GM23338 (cell line): ENCODE data around the gene CSNK1A1. TPM values are rescaled to one million over a fixed set of nuclear protein-coding genes. Genes with fewer than 3 reads are reported as not detected.

ENCODE experiments used
- ATAC-seq: fragments of 200-7000 bp; cut with Tn5 transposase; 3 replicates; pipeline ENCODE4 v1.9.1; 2020
- DNase-seq: peaks from one replicate; pipeline ENCODE4 v3.0.0-alpha.2; 2015; ENCODE audit warnings: low spot score
- H2AFZ ChIP-seq: fragments of 200-600 bp; sonication (generic); 2 replicates; pipeline ENCODE4 v1.8.0; 2016; ENCODE audit warnings: antibody characterized with exemption, mild to moderate bottlenecking, moderate library complexity
- H3F3A ChIP-seq: fragments of 200-600 bp; sonication (generic); replicated peaks from 2 replicates; pipeline ENCODE4 v1.8.0; 2017; ENCODE audit warnings: antibody characterized with exemption, mixed run types, low read depth
- H3K27ac ChIP-seq: fragments of 200-600 bp; sonication (generic); 2 replicates; pipeline ENCODE4 v1.6.1; 2016; ENCODE audit warnings: low read depth
- H3K27me3 ChIP-seq: fragments of 200-600 bp; sonication (generic); 2 replicates; pipeline ENCODE4 v1.8.0; 2016; ENCODE audit warnings: mild to moderate bottlenecking, mixed run types, moderate library complexity; ENCODE audit not compliant: insufficient read depth
- H3K36me3 ChIP-seq: fragments of 200-600 bp; sonication (generic); 2 replicates; pipeline ENCODE4 v1.8.0; 2016; ENCODE audit warnings: mild to moderate bottlenecking; ENCODE audit not compliant: insufficient read depth
- H3K4me1 ChIP-seq: fragments of 200-600 bp; sonication (generic); 2 replicates; pipeline ENCODE4 v1.8.0; 2016; ENCODE audit warnings: mild to moderate bottlenecking, moderate library complexity; ENCODE audit not compliant: insufficient read depth
- H3K4me2 ChIP-seq: fragments of 200-600 bp; sonication (generic); 2 replicates; pipeline ENCODE4 v1.7.1; 2017; ENCODE audit warnings: mixed run types
- H3K4me3 ChIP-seq: fragments of 200-600 bp; sonication (generic); 2 replicates; pipeline ENCODE4 v1.6.1; 2016; ENCODE audit warnings: mixed run types
- H3K79me2 ChIP-seq: fragments of 200-600 bp; sonication (generic); replicated peaks from 2 replicates; pipeline ENCODE4 v1.8.0; 2017; ENCODE audit warnings: mild to moderate bottlenecking; ENCODE audit not compliant: insufficient read depth
- H3K9me2 ChIP-seq: fragments of 200-600 bp; sonication (generic); 2 replicates; pipeline ENCODE4 v1.8.0; 2017; ENCODE audit not compliant: insufficient read depth
- H4K20me1 ChIP-seq: fragments of 200-600 bp; sonication (generic); replicated peaks from 2 replicates; pipeline ENCODE4 v1.8.0; 2017; ENCODE audit warnings: mild to moderate bottlenecking; ENCODE audit not compliant: insufficient read depth
- H3K27ac Mint-ChIP-seq: 2 replicates; pipeline ENCODE4 v1.8.0; 2020; ENCODE audit warnings: inconsistent platforms, mild to moderate bottlenecking, moderate library complexity, mixed read lengths
- H3K27me3 Mint-ChIP-seq: 3 replicates; pipeline ENCODE4 v1.8.0; 2022; ENCODE audit warnings: low read depth, mild to moderate bottlenecking, moderate library complexity, mixed read lengths, inconsistent platforms; ENCODE audit not compliant: insufficient read depth, poor library complexity
- H3K36me3 Mint-ChIP-seq: 3 replicates; pipeline ENCODE4 v1.8.0; 2021; ENCODE audit warnings: low read depth, mild to moderate bottlenecking, inconsistent platforms, moderate library complexity, mixed read lengths
- H3K4me1 Mint-ChIP-seq: 3 replicates; pipeline ENCODE4 v1.8.0; 2020; ENCODE audit warnings: mild to moderate bottlenecking, inconsistent platforms, mixed read lengths
- H3K4me3 Mint-ChIP-seq: 3 replicates; pipeline ENCODE4 v1.8.0; 2021; ENCODE audit warnings: moderate library complexity, mild to moderate bottlenecking, inconsistent platforms, mixed read lengths
- H3K9me3 Mint-ChIP-seq: 3 replicates; pipeline ENCODE4 v1.8.0; 2020; ENCODE audit warnings: moderate library complexity, mild to moderate bottlenecking, inconsistent platforms, mixed read lengths
- CREB1 ChIP-seq: fragments of 250-450 bp; sonication (Bioruptor Pico); IDR thresholded peaks from 2 replicates; pipeline ENCODE4 v1.5.0; 2020; ENCODE audit warnings: low read depth, mild to moderate bottlenecking, moderate library complexity
- EZH2 ChIP-seq: fragments of 200-600 bp; sonication (generic); IDR thresholded peaks from one replicate; pipeline ENCODE4 v1.8.0; 2017; ENCODE audit warnings: antibody characterized with exemption, mild to moderate bottlenecking, low read depth; ENCODE audit not compliant: unreplicated experiment
- JUNB ChIP-seq: IDR thresholded peaks from one replicate; pipeline ENCODE4 v1.6.1; 2016; ENCODE audit warnings: antibody characterized with exemption; ENCODE audit not compliant: unreplicated experiment
- NANOG ChIP-seq: IDR thresholded peaks from 2 replicates; pipeline ENCODE4 v1.6.1; 2016; ENCODE audit warnings: antibody characterized with exemption, borderline replicate concordance
- REST ChIP-seq: IDR thresholded peaks from one replicate; pipeline ENCODE4 v1.6.1; 2018; ENCODE audit warnings: antibody characterized with exemption; ENCODE audit not compliant: unreplicated experiment
- STAT1 ChIP-seq: IDR thresholded peaks from one replicate; pipeline ENCODE4 v1.6.1; 2016; ENCODE audit warnings: antibody characterized with exemption; ENCODE audit not compliant: unreplicated experiment
- polyA plus RNA-seq: library from polyadenylated mRNA; unstranded; fragments of >200 nt; fragmentation: Nextera tagmentation; extraction: Ambion mirVana; gene quantifications from 2 replicates; pipeline ENCODE4 v1.2.1, GENCODE V29; 2016
- total RNA-seq: library from RNA; depleted of rRNA; stranded (reverse); fragments of >200 nt; shearing (Covaris generic); gene quantifications from 2 replicates; pipeline ENCODE4 v1.2.3, GENCODE V29; 2014
- TF ChIP-seq, protein P1 (sequence below): IDR thresholded peaks from 2 replicates; pipeline ENCODE4 v1.6.1; 2016; ENCODE audit warnings: antibody characterized with exemption
- TF ChIP-seq, protein P2 (sequence below), 2 experiments: fragments of 200-600 bp in 1 of 2; sonication (generic) in 1 of 2; conservative IDR thresholded peaks; 2 replicates each; pipeline versions ENCODE4 v1.5.1 to v1.6.1; 2016 to 2017; ENCODE audit warnings: antibody characterized with exemption in 2 of 2, low read depth in 2 of 2, mild to moderate bottlenecking in 2 of 2, moderate library complexity in 1 of 2

CSNK1A1 gene
- total and polyA plus RNA-seq, 2 experiments from 2014 or later = 110 to 233 TPM

DNA sequence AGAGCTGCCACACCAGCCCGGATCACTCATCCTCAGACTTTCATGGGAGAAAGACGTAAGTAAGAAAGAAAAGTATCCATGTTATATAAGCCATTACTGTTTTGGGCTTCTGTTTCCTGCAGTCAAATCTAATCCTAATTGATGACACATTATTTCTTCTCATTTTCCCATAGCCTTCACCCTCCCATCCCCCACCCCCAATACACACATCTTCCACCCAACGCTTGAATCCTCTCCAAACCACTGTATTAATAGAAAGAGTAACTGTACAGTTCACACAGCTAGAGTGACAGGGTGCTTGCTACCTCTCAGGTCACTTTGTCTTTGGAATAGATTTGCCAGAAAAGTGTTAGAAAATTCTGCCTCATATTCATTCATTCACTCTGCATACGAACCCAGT, 102.8 kb downstream of the CSNK1A1 start:
- DNase-seq = no peak
- Mint-ChIP-seq H3K4me3 (no peak overlapping the region), H3K4me1 (peaks cover 29% of the 10 kb centered on the region), H3K9me3 (peaks cover 9% of the 10 kb centered on the region; the same call in 2 of the 3 replicates), H3K36me3 (no peaks in the 10 kb centered on the region), H3K27me3 (peaks cover 17% of the 10 kb centered on the region), H3K27ac (no peak overlapping the region)
- Histone ChIP-seq H3K4me2 (no peak overlapping the region), H3K27ac (no peak overlapping the region), H3K79me2 (no peaks in the 10 kb centered on the region), H2AFZ (peak overlapping the region; percentile 88; the same call in 1 of the 2 replicates), H3K4me3 (no peak overlapping the region), H3K27me3 (no peaks in the 10 kb centered on the region), H3K36me3 (no peaks in the 10 kb centered on the region), H4K20me1 (no peaks in the 10 kb centered on the region), H3K9me2 (no peaks in the 10 kb centered on the region), H3K4me1 (peaks cover 13% of the 10 kb centered on the region), H3F3A (0 out of 2 replicates have a peak, but pooled peaks cover 4% of the 10 kb centered on the region)
- no peak for ATAC-seq
- TF ChIP-seq JUNB = no peak
- TF ChIP-seq CREB1 (CRISPR knock-in tag) = no peak
- TF ChIP-seq, protein P1, sequence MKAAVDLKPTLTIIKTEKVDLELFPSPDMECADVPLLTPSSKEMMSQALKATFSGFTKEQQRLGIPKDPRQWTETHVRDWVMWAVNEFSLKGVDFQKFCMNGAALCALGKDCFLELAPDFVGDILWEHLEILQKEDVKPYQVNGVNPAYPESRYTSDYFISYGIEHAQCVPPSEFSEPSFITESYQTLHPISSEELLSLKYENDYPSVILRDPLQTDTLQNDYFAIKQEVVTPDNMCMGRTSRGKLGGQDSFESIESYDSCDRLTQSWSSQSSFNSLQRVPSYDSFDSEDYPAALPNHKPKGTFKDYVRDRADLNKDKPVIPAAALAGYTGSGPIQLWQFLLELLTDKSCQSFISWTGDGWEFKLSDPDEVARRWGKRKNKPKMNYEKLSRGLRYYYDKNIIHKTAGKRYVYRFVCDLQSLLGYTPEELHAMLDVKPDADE = no peak
- no peak for TF ChIP-seq NANOG
- TF ChIP-seq, protein P2, sequence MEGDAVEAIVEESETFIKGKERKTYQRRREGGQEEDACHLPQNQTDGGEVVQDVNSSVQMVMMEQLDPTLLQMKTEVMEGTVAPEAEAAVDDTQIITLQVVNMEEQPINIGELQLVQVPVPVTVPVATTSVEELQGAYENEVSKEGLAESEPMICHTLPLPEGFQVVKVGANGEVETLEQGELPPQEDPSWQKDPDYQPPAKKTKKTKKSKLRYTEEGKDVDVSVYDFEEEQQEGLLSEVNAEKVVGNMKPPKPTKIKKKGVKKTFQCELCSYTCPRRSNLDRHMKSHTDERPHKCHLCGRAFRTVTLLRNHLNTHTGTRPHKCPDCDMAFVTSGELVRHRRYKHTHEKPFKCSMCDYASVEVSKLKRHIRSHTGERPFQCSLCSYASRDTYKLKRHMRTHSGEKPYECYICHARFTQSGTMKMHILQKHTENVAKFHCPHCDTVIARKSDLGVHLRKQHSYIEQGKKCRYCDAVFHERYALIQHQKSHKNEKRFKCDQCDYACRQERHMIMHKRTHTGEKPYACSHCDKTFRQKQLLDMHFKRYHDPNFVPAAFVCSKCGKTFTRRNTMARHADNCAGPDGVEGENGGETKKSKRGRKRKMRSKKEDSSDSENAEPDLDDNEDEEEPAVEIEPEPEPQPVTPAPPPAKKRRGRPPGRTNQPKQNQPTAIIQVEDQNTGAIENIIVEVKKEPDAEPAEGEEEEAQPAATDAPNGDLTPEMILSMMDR (conservative IDR thresholded peaks at IDR 0.05; ENCODE audit: low read depth in 2 of 2) = no peak
- no peak for TF ChIP-seq EZH2
- no peak for TF ChIP-seq REST
- no peak for TF ChIP-seq STAT1
